ENCODE measurements around the gene WDR91.

The WDR91 gene

GRCh38 chr7:135197906-135198655 lies 13.2 kb downstream of the WDR91 start:
- DNase-seq (ENCODE audit: insufficient read length, low spot score) = no peak
- TF ChIP-seq POLR2A (IDR thresholded peaks at IDR 0.05; ENCODE audit: low read depth, low read length) = no peak
- no peak for FAIRE-seq

GRCh38 chr7:135197343-135197742 lies 14.0 kb downstream of the WDR91 start:
- no peak for TF ChIP-seq POLR2A (IDR thresholded peaks at IDR 0.05; ENCODE audit: low read depth, low read length)
- DNase-seq (ENCODE audit: insufficient read length, low spot score) = no peak
- FAIRE-seq = no peak

GRCh38 chr7:135195968-135196629 lies 15.2 kb downstream of the WDR91 start:
- TF ChIP-seq POLR2A (IDR thresholded peaks at IDR 0.05; ENCODE audit: low read depth, low read length) = no peak
- DNase-seq (ENCODE audit: insufficient read length, low spot score) (no peak), FAIRE-seq (no peak)

GRCh38 chr7:135195156-135195555 lies 16.2 kb downstream of the WDR91 start:
- TF ChIP-seq POLR2A (IDR thresholded peaks at IDR 0.05; ENCODE audit: low read depth, low read length) = no peak
- no peak for FAIRE-seq
- DNase-seq (ENCODE audit: insufficient read length, low spot score) = no peak

GRCh38 chr7:135194494-135195095 lies 16.7 kb downstream of the WDR91 start:
- DNase-seq (ENCODE audit: insufficient read length, low spot score) = no peak
- no peak for FAIRE-seq
- no peak for TF ChIP-seq POLR2A (IDR thresholded peaks at IDR 0.05; ENCODE audit: low read depth, low read length)

GRCh38 chr7:135193615-135194081 lies 17.7 kb downstream of the WDR91 start:
- TF ChIP-seq POLR2A (IDR thresholded peaks at IDR 0.05; ENCODE audit: low read depth, low read length) = no peak
- FAIRE-seq (no peak), DNase-seq (ENCODE audit: insufficient read length, low spot score) (no peak)

GRCh38 chr7:135192914-135193536 lies 18.3 kb downstream of the WDR91 start:
- FAIRE-seq (no peak), DNase-seq (ENCODE audit: insufficient read length, low spot score) (no peak)
- TF ChIP-seq POLR2A (IDR thresholded peaks at IDR 0.05; ENCODE audit: low read depth, low read length) = no peak

- TF ChIP-seq POLR2A (IDR thresholded peaks at IDR 0.05; ENCODE audit: low read depth, low read length) = no peak
- DNase-seq (ENCODE audit: insufficient read length, low spot score) = no peak
- FAIRE-seq = no peak
Observed at GRCh38 chr7:135190703-135191102, 20.6 kb downstream of the WDR91 start.

GRCh38 chr7:135189961-135190360 lies 21.4 kb downstream of the WDR91 start:
- FAIRE-seq = no peak
- DNase-seq (ENCODE audit: insufficient read length, low spot score) = no peak
- no peak for TF ChIP-seq POLR2A (IDR thresholded peaks at IDR 0.05; ENCODE audit: low read depth, low read length)

GRCh38 chr7:135189221-135189662 lies 22.1 kb downstream of the WDR91 start:
- DNase-seq (ENCODE audit: insufficient read length, low spot score) (no peak), FAIRE-seq (no peak)
- TF ChIP-seq POLR2A (IDR thresholded peaks at IDR 0.05; ENCODE audit: low read depth, low read length) = no peak

- DNase-seq (ENCODE audit: insufficient read length, low spot score) (no peak), FAIRE-seq (no peak)
- no peak for TF ChIP-seq POLR2A (IDR thresholded peaks at IDR 0.05; ENCODE audit: low read depth, low read length)
Observed at GRCh38 chr7:135188298-135188984, 22.9 kb downstream of the WDR91 start.

GRCh38 chr7:135186841-135187253 lies 24.5 kb downstream of the WDR91 start:
- DNase-seq (ENCODE audit: insufficient read length, low spot score) (no peak), FAIRE-seq (no peak)
- no peak for TF ChIP-seq POLR2A (IDR thresholded peaks at IDR 0.05; ENCODE audit: low read depth, low read length)

- DNase-seq (ENCODE audit: insufficient read length, low spot score) (no peak), FAIRE-seq (no peak)
- no peak for TF ChIP-seq POLR2A (IDR thresholded peaks at IDR 0.05; ENCODE audit: low read depth, low read length)
Observed at GRCh38 chr7:135186261-135186540, 25.1 kb downstream of the WDR91 start.
